AG20443 (cell line): Measurements from ENCODE around the gene CLCF1.

Experiments
- DNase-seq: peaks from one replicate; pipeline ENCODE4 v3.0.0; 2012; ENCODE audit warnings: low spot score, mixed read lengths

CLCF1 gene

GRCh38 chr11:67395555-67396258 is 22.3 kb upstream of the CLCF1 start:
- no peak for DNase-seq

- no peak for DNase-seq
Observed at GRCh38 chr11:67393990-67394389, 20.6 kb upstream of the CLCF1 start.

DNA sequence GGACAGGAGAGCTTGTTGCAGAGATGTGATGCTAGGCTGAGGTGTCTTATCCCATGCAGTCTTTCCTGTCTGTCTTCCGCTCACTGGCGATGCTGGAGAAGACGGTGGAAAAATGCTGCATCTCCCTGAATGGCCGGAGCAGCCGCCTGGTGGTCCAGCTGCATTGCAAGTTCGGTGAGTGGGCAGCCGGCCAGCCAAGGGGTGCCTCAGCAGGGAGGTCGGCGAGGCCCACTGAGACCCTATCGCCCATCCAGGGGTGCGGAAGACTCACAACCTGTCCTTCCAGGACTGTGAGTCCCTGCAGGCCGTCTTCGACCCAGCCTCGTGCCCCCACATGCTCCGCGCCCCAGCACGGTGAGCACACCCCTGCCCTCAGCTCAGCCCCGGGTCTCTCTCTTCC is 20.0 kb upstream of the CLCF1 start:
- DNase-seq = no peak

GRCh38 chr11:67392183-67392715 is 18.9 kb upstream of the CLCF1 start:
- no peak for DNase-seq

- peak; percentile 98 for DNase-seq
Observed at GRCh38 chr11:67391304-67392182, 18.1 kb upstream of the CLCF1 start, which contains the start of gene RAD9A. TSS of gene RAD9A (plus strand) at chr11:67391986. CDS start at chr11:67392045, 59 bp downstream.

- no peak for DNase-seq
Observed at GRCh38 chr11:67390947-67391303, 17.5 kb upstream of the CLCF1 start.

DNA sequence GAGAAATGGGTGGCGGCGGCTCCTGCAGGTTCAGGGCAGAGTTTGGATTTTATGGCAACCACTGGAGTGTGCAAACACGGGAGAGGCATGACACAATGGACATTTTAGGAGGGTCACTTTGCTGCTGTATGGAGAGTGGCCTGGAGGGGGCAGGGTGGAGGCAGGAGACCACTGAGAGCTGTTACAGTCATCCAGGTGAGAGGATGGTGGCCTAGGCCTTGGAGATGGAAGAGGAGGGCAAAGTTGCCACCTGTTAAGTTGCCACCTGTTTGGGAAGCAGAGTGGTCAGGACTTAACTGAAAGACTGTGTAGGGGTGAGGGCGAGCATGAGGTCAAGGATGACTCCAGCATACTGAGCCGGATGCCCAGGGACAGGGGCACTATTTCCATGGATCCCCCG is 16.1 kb upstream of the CLCF1 start:
- no peak for DNase-seq

GRCh38 chr11:67387518-67387917 is 14.1 kb upstream of the CLCF1 start:
- DNase-seq = no peak

DNA sequence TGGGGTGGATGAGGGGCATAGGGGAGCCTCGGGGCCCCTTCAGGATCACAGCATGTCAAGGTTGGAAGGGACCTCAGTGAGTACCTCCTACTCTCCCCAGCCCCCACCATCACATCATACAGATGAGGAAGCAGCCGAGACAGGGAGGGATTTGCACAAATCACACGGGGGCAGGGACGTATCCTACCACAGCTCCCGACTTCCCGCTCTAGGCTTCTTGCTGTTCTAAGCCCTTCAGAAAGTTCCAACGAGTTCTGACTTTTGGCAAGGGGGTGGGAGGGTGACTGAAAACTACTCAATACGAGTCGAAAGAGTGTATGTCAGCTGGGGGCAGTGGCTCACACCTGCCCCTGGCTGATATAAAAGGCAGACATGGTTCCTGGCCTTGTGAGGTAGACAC is 13.7 kb upstream of the CLCF1 start:
- no peak for DNase-seq

DNA sequence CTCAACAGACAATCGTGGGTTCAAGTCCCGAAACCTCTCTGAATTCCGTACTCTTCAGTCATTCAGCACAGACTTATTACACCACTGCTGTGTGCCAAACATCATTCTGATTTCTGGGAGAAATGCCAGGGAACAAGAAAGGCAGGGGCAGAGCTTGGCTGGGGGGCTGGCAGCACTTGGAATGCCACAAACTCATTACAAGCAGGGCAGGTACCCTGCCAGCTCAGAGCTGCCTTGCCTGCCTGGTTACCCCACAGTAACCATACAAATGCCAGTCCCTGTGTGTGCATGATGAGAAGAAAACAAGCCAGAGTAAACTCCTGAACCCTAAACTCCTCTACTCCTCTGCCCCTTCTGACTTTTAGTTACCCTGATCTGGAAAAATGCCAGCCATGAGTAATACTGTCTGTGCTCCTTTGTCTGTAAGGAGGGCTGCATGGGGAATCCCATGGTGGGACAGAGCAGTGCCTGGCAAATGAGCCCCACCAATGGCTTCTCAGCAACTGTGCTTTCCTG is 11.5 kb upstream of the CLCF1 start:
- DNase-seq = no peak

GRCh38 chr11:67382276-67383136 is 9.1 kb upstream of the CLCF1 start:
- DNase-seq = peak; percentile 81

- no peak for DNase-seq
Observed at GRCh38 chr11:67381244-67381972, 8.0 kb upstream of the CLCF1 start.

DNA sequence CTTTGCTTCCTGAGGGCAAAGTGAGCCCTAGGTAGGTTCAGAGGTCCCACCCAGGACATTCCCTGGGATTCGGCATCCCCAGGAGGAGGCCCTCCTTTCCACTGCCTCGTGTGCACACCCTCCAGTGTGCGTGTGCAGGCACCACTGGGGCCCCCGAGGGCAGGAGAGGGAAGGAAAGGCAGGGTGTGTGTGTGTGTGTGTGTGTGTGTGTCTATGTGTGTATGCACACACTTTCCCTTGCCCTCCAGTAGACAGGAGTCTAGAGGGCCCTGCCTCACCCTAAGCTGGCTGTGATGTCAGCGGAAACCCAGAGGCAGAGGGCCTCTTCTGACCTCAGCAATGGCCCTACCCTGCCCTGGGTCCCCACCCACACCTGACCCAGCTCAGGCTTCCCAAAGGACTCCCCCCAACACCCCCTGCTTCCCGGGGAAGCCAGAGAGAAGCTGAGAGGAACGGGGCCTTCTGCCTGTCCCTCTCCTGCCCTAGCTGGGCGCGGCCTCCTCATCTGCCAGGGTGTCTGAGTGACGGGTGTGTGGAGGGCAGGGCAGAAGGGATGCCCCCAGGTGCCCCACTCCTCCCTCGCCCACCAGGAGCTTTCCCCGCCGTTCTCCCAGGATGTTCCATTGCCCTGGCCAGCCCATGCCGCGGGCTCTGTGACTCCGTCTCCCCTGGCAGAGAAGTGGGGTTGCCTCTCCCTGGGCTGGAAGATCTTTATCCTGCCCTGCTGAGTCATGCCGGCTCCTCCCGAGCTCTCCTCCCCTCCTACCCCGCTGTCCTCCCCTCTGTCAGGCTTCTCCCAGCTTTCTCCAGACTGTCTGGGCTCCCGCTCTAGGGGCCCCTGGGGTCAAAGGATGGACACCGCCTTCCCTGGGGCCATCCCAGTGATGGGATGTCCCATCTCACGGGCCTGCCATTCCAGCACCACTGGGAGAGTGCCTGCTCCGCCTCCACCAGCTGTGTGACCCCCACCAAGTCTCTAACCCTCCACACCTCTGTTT is 6.0 kb upstream of the CLCF1 start:
- peak; percentile 88 for DNase-seq

- DNase-seq = no peak
Observed at GRCh38 chr11:67378544-67378943, 5.1 kb upstream of the CLCF1 start.

DNA sequence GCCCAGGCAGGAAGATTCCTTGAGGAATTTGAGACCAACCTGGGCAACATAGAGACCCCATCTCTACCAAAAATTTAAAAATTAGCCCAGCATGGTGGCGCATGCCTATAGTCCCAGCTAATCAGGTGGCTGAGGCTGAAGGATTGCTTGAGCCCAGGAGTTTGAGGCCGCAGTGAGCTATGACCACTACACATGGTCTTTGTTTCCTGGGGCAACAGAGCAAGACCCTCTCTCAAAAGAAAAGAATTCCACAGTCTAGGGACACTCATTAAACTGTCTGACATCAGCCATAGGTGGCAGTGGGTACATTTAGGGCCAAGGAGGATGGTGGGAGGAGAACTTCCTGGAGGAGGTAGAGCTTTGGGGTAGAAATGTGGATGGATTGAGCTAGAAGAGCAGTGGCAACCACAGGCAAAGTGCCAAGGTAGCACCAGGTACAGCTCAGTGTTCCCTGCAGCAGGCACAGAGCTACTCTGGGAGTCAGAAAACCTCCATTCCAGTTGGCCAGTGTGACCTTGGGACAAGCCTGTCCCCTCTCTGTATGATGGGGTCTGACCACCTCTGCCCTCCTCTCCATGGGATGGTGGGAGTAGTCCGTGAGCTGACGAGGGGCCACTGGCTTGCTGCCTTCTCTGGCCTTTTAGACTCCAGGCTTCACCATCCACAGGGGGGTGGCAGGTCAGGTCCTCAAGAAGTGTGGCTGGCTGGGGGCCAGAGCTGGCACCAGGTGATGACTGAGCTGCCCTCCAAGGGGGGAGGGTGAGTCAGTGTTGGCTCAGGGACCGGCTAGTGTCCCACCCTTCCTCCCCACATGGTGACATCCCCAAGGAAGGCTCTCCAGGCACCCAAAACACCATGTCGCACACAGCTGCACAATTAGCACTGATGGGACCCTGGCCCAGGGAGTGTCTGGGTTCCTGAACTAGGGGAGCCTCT is 3.7 kb upstream of the CLCF1 start:
- DNase-seq = no peak

DNA sequence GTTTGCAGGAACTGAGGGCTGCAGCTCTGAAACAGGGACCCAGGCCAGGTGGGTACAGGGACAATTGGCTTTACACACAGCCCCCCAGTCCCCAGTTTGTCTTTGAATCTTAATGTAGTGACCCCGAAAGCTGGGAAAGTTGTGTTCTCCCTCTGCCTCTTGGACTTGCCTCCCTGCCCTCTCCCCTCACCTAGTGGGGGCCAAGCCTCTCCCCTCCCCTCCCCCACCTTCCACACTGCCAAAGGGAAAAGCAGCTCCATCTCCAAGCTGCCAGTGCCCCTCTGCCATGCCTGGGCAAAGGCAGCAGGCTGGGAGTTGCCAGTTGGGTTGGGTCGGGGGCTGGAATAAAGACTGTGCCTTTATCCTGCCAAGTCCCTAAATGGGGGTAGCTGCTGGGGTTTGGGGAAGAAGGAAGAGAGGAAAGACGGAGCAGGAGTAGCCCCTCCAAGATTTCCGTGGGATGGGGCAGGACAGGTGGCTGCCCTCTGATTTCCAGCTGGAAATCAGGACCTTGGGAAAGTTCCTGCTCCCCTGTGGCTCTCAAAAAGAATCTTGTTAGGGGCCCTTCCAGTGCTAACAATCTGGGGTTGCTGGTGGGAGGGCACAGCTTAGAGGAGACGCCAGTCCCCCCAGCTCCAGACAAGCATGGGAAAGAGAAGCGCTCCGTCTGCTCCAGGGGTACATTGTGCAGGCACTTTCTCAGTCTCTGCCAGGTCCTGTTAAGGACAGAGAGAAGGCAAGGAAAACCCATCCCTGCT is 2.8 kb upstream of the CLCF1 start:
- no peak for DNase-seq

DNA sequence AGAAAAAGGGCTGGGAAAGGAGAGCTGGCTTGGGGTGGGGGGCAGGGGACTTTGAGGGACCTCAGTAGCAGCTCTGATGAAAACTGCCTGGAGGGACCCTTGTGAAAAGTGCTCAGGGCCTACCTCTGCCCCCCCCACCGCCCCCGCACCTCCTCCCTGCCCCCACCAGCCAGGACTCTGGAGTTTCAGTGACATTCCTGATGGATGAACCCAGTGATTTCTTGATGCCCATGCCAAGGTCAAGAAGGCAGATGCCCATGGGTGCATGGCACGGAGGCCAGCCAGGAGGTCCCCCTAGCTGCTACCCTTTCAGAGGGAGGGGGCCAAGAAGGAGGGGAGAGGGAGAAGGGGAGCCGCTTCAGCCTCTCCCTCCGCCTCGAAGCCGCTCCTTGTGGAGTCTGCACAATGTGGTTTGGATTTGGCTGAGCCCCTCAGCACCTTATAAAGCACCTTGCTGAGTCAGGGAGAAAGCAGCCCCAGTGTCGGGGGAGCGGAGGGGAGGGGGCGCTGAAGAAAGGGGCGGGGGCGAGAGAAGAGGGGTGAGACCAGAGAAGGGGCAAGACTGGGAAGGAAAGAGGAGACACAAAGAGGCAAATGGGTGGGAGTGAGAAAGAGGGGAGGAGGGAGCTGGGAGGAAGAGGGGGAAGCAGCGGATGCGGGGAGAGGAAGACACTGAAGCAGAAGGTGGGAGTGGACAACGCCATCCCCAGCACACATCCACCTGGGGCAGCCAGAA is 2.1 kb upstream of the CLCF1 start:
- no peak for DNase-seq
